ENCODE data around the gene ADAMTSL5. TPM values are rescaled to one million over a fixed set of nuclear protein-coding genes. Genes with fewer than 3 reads are reported as not detected.

ADAMTSL5 gene
- total RNA-seq, 1 experiment from 2014 or later: 20.6 TPM

DNA sequence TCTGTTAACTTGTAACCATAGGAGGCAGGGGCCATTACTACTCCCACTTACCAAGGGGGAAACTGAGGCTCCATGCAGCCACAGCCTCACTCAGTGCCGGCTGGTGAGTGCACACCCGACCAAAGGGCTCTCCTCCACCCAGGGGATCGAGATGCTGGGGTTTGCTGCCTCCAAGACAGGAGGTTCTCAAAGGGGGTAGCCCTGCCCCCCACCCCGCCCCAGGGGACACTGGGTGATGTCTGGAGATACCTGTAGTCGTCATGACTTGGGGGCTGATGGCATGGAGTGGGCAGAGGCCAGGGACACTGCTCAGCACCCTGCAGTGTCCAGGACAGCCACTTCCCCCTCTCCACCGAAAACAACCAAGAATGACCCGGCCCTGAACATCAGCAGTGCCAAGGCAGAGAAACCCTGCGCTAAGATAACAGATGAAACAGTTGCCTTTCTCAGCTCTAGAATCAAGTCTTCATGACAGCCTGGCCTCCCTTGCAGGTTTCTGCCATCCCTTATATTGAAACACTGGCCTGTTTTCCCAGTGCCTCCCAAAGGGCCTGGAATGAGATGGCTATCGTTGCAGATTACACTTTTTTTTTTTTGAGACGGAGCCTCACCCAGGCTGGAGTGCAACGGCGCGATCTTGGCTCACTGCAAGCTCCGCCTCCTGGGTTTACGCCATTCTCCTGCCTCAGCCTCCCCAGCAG is 18.6 kb downstream of the ADAMTSL5 start:
- POLR2A ChIA-PET: no interaction called here
- no peak for TF ChIP-seq SIN3A (IDR thresholded peaks at IDR 0.05; ENCODE audit: borderline replicate concordance, insufficient read depth, low read depth, low read length)
- TF ChIP-seq, protein P1, sequence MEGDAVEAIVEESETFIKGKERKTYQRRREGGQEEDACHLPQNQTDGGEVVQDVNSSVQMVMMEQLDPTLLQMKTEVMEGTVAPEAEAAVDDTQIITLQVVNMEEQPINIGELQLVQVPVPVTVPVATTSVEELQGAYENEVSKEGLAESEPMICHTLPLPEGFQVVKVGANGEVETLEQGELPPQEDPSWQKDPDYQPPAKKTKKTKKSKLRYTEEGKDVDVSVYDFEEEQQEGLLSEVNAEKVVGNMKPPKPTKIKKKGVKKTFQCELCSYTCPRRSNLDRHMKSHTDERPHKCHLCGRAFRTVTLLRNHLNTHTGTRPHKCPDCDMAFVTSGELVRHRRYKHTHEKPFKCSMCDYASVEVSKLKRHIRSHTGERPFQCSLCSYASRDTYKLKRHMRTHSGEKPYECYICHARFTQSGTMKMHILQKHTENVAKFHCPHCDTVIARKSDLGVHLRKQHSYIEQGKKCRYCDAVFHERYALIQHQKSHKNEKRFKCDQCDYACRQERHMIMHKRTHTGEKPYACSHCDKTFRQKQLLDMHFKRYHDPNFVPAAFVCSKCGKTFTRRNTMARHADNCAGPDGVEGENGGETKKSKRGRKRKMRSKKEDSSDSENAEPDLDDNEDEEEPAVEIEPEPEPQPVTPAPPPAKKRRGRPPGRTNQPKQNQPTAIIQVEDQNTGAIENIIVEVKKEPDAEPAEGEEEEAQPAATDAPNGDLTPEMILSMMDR (IDR thresholded peaks at IDR 0.05): no peak
- TF ChIP-seq, protein P2, sequence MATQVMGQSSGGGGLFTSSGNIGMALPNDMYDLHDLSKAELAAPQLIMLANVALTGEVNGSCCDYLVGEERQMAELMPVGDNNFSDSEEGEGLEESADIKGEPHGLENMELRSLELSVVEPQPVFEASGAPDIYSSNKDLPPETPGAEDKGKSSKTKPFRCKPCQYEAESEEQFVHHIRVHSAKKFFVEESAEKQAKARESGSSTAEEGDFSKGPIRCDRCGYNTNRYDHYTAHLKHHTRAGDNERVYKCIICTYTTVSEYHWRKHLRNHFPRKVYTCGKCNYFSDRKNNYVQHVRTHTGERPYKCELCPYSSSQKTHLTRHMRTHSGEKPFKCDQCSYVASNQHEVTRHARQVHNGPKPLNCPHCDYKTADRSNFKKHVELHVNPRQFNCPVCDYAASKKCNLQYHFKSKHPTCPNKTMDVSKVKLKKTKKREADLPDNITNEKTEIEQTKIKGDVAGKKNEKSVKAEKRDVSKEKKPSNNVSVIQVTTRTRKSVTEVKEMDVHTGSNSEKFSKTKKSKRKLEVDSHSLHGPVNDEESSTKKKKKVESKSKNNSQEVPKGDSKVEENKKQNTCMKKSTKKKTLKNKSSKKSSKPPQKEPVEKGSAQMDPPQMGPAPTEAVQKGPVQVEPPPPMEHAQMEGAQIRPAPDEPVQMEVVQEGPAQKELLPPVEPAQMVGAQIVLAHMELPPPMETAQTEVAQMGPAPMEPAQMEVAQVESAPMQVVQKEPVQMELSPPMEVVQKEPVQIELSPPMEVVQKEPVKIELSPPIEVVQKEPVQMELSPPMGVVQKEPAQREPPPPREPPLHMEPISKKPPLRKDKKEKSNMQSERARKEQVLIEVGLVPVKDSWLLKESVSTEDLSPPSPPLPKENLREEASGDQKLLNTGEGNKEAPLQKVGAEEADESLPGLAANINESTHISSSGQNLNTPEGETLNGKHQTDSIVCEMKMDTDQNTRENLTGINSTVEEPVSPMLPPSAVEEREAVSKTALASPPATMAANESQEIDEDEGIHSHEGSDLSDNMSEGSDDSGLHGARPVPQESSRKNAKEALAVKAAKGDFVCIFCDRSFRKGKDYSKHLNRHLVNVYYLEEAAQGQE (IDR thresholded peaks at IDR 0.05; ENCODE audit: insufficient read depth in 1 of 2, low read depth in 2 of 2, low read length in 1 of 2): no peak

DNA sequence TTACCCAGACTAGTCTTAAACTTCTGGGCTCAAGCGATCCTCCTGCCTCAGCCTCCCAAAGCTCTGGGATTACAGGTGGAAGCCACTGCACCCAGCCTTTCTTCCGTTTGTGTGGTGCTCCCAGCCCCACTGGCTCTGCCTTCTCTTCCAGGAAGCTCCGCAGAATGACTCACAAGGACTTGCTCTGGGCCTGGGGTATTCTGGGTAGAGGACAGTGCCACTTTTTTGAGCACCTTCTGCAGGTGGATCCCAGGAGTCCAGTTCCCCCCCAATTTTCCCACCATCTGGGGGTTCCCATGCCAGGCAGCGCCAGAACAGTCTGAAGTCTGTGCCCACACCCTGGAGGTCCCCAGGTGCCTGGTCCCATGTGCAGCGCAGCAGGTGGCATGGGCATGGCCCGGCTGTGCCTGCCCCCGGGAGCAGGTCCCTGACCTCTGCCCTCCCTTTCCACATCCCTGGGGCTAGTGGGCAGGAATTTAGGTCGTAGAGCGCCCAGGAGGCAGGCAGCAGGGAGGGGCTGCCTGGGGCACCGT is 20.3 kb downstream of the ADAMTSL5 start:
- in situ Hi-C loops (cut with HindIII; ENCODE audit: low pct_unique_long_range_greater_than_20kb, low sequenced_read_pairs): no loop called here
- H3K27me3 ChIP-seq (ENCODE audit: control insufficient read depth, insufficient read depth, low read length): no peaks in the 10 kb centered on the region
- no peak overlapping the region for H3K4me3 ChIP-seq (ENCODE audit: low read depth in 2 of 2, low read length in 2 of 2)
- no peak for TF ChIP-seq POLR2AphosphoS5 (IDR thresholded peaks at IDR 0.05; ENCODE audit: low read depth, low read length)
- no peak for TF ChIP-seq TCF7L2 (IDR thresholded peaks at IDR 0.05; ENCODE audit: low read depth, low read length)
- TF ChIP-seq SIN3A (IDR thresholded peaks at IDR 0.05; ENCODE audit: borderline replicate concordance, insufficient read depth, low read depth, low read length): no peak
- TF ChIP-seq, protein P2 (IDR thresholded peaks at IDR 0.05; ENCODE audit: insufficient read depth in 1 of 2, low read depth in 2 of 2, low read length in 1 of 2): no peak
- TF ChIP-seq, protein P1 (IDR thresholded peaks at IDR 0.05): no peak
- H3K27ac ChIP-seq (ENCODE audit: low read length): no peak overlapping the region
- ChIA-PET CTCF (no interaction called here), POLR2A (no interaction called here)
- no TSS peak for BruUV-seq (replicated peaks)
- intact Hi-C loops (cut with micrococcal nuclease; ENCODE audit: unreplicated experiment): no loop called here
- DNase-seq (ENCODE audit: low read depth, low spot score): no peak
- no peaks in the 10 kb centered on the region; the same call in 1 of the 2 replicates for H3K4me1 ChIP-seq (ENCODE audit: control insufficient read depth, insufficient read depth, low read length)
- no peaks in the 10 kb centered on the region; the same call in 1 of the 2 replicates for H3K36me3 ChIP-seq (ENCODE audit: control insufficient read depth, insufficient read depth, low read length)
- H3K9me3 ChIP-seq (ENCODE audit: control insufficient read depth, insufficient read depth, low read depth, low read length): no peaks in the 10 kb centered on the region
- ATAC-seq: no peak

More for the DNA sequence above, 18.6 kb downstream of the ADAMTSL5 start:
- CTCF ChIA-PET: no interaction called here
- DNase-seq (ENCODE audit: low read depth, low spot score) (no peak), ATAC-seq (no peak)
- BruUV-seq (replicated peaks): no TSS peak
- H3K4me3 ChIP-seq (ENCODE audit: low read depth in 2 of 2, low read length in 2 of 2): no peak overlapping the region
- H3K4me1 ChIP-seq (ENCODE audit: control insufficient read depth, insufficient read depth, low read length): no peaks in the 10 kb centered on the region; the same call in 1 of the 2 replicates
- no peaks in the 10 kb centered on the region for H3K27me3 ChIP-seq (ENCODE audit: control insufficient read depth, insufficient read depth, low read length)
- H3K9me3 ChIP-seq (ENCODE audit: control insufficient read depth, insufficient read depth, low read depth, low read length): no peaks in the 10 kb centered on the region
- no peak overlapping the region for H3K27ac ChIP-seq (ENCODE audit: low read length)
- intact Hi-C loops (cut with micrococcal nuclease; ENCODE audit: unreplicated experiment): no loop called here
- H3K36me3 ChIP-seq (ENCODE audit: control insufficient read depth, insufficient read depth, low read length): no peaks in the 10 kb centered on the region; the same call in 1 of the 2 replicates
- in situ Hi-C loops (cut with HindIII; ENCODE audit: low pct_unique_long_range_greater_than_20kb, low sequenced_read_pairs): no loop called here

Measured in Panc1 (cell line).